HG03558 (cell line): ENCODE data around the gene TMEM11.
"Not testable (repeated sequence)": the region's sequence is repeated elsewhere in the genome, so short reads cannot be mapped to it uniquely, and the experiment has no call there.

Experiments used
- ATAC-seq: cut with Tn5 transposase; IDR thresholded peaks from one replicate; pipeline ENCODE4 v1.9.1; 2021; ENCODE audit warnings: moderate number of reproducible peaks; ENCODE audit not compliant: unreplicated experiment; ENCODE audit errors: extremely low read depth

Gene TMEM11

DNA sequence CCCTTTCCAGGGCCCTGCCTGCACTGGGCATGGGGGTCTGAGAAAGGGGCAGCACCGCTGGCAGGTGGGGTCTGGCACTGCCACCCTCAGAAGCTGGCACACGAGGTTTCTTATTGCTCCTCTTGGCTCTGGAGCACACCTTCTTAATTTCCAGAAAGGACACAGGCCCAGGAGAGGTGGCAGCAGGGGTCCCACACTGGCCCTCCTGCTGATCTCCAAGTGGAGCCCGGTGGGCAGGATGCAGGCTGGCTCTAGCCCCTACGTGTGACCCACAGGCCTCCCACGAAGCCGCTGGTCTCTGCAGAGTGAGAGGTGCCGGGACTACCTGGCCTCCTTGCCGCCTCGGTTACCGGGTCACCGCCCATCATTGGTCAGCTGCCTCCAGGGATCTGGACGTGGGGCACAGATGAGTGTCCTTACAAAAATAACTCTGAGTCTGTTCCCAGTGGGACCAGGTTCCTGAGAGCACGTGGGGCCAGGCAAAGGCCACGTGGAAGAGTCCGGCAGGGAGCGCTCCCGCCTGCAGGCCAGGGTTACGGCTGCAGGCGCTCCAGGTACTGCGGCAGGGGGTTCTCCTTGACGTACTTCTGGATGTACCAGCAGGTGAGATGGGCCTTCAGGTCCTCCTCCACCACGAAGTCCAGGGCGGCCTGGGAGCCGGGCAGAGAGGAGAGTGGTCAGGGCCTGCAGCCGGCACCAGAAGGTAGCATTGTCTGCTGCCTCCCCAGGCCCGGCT is 29.0 kb upstream of the TMEM11 start:
- no peak for ATAC-seq

DNA sequence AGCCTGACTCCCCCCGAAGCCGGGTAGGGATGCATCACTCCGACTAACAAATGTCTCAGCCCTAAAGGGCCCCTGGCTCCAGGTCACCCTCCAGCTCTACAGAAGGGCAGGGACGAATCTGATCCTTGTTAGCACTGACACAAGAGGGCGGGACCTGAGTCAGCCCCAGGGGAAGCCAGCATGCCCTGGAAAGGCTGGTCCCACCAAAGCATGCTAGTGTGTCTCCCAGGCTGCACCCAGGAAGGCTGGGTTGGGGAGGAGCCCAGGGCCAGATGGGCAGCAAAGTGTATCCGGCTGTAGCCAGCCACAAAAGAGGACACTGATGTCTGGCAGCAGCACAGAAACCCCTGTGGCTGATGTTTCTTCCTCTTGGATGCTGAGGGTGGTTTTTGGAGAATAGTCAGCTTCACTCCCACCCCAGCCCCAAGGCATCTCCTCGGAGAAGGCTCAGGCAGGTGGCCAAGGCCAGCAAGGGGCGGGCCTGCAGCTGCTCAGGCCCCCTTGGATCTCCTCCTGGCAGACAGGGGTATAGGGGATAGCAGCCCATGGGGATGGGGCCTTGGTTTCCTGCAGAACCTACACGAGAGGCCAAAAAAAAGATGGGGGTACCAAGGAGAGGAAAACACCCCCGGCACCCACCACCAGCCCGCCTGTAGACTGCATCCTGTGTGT is 28.2 kb upstream of the TMEM11 start:
- no peak for ATAC-seq

DNA sequence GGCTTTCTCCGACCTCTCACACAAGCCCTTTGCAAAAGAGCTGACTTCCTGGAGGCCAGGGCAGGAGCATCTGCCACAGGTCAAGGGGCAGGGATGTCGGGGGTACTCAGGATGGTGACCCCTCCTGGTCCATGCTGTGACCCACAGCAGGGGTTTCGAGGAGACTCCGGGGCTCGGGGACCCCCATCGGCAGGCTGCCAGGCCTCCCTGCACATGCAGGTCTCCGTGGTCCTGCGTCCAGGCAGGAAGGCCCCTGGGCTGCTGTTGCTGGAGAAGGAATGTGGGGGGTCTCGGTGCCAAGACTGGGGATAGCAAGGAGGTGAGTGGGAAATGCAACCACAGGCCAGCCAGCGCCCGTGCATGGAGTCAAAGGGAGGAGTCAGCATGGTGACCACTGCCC is 27.6 kb upstream of the TMEM11 start:
- no peak for ATAC-seq

DNA sequence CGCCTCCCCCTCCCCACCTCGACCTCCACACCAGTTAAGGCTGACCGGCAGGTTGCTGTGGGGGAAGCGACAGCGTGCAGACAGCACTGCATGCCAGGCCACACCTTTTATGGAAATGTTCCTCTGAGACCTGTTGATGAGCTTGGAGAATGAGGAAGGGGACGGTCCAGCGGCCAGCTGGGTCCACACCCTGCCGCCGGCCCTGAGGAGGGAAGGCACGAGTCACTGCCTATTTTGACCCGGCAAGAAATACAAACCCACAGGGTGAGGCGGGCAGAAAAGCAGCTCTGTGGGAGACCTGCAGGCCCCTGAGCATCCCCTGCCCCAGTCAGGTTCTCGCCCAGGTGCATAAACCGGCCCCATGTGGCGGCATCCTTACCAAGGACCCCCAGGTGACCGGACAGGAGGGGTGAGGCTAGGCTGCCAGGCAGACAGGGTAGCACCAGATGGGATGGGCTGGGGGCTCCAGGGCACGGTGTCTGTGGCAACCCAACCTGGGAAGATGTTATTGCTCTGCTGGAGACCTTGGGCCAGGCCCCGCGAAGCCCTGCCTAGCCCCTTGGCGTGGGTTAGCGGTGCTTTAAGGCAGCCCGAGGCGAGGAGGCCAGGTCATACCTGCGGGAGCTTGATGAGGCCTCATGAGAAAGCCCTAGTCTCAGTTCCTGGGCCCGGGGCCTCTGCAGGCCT is 26.6 kb upstream of the TMEM11 start:
- no peak for ATAC-seq

DNA sequence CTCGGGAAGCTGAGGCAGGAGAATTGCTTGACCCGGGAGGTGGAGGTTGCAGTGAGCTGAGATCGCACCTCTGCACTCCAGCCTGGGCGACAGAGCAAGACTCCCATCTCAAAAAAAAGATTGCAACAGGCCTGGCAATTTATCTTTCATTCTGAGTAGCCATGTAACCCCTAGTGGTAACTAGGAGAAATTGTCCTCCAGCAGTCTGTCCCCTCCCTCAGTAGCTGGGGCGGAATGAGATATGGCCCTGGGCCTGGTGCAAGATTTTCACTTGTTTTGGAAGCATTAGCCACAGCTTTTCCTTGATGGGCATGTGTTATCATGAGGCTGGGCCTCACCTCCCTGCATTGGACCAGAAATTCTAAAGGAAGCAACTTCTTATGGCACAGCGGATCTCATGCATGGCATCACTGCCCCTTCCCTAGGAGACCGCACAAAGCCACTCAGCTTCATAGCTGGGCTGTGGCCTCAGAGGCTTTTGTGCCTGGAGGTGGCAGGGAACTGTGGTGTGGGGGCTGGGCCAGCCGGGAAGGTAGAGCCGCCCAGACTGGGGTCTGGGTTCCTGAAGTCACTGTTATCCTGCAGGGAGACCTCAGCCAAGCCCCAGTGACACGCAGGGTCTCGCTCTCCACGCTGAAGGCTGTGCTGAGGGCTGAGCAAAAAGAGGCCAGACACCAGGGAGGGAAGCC is 25.9 kb upstream of the TMEM11 start:
- ATAC-seq = no peak

DNA sequence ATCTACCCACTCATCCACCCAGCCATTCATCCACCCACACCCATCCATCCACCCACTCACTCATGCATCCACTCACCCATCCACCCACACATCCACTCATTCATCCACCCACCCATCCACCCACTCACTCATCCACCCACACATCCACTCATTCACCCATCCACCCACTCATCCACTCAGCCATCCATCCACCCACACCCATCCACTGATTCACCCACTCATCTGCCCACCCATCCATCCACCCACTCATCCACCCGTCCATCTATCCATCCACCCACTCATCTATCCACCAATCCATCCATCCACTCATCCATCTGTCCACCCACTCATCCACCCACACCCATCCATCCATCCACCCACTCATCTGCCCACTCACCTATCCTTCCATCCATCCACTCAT is 22.0 kb upstream of the TMEM11 start:
- ATAC-seq = no peak

DNA sequence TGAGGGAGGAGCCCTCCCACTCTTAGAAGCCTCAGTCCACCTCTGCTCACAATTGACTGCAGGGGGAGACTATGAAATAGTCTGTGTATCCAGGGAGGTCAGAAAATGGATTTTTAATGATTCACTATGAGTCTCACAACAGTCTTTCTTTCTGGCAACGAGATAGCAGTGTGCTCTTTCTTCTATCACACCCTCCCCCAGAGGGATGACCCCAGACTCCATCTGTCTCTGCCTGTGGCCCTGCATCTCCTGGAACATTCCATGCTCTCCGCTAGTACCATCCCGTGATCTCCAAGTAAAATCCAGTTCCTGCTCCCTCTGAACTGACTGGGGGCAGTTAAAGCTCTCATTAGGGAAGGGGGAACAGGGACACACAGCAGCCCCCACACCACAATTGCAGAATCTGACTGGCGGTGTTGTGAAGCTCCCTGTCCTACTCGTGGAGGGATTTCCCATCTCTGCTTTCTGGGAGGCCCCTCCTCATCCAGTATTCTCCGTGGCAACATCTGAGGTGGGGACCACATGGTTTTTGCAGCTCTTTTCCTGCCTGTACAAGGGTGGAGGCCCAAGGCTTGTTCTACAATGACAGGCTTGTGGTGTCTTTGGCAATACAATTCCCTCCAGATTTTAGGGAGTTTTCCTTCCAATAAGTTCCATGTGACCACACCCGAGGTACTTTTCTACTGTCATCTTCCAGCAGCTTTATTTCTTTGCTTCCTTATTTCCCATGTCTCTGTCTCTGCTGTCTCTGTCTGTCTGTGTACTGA is 19.8 kb upstream of the TMEM11 start:
- ATAC-seq = no peak

DNA sequence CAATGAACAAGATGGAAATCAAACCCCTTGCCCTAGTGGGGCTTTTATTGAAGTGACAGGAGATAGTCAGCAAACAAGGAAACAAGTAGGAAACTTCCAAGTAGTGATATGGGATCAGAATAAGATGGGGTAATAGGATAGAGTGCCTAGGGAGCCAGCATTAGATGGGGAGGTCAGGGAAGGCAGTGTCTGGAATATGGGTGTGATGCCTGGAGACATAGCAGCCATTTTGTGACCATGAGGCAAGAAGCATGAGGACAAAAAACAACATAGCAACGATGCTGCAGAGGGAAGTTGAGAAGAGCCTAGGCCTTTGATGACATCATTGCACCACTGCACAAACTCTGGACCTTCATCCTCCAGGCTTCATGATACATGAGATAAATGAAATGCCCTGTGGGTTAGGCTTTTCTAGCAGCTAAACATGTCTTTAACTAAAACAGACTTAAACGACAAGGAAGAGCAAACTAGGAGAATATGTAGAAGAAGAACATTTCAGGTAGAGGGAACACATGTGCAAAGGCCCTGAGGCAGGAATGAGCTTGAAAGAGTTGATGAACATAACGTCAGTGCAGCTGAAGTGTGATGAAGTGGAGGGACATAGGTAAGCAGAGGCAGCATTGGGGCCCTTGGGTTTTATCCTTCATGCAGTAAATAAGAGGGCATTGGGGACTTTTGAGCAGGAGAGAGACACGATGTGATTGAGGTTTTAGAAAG is 18.2 kb upstream of the TMEM11 start:
- no peak for ATAC-seq

DNA sequence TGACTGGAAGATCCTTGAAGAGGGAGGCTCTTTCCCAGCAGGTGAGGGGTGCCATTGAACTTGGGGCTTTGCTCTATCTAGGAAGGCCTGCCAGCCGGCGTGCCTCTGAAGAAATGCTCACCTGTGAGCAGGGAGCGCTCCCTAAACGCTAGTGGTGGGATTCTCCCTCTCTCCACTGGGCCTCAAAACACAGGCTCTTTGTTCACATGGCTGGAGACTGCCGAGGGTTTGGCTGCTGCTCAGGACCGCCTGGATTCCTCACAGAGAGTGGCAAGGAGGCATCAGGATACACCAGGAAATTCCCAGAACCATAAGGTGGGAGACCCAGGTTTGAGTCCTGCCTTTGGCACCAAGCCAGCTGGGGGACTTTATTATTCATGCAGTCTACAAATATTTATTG is 17.6 kb upstream of the TMEM11 start:
- no peak for ATAC-seq

DNA sequence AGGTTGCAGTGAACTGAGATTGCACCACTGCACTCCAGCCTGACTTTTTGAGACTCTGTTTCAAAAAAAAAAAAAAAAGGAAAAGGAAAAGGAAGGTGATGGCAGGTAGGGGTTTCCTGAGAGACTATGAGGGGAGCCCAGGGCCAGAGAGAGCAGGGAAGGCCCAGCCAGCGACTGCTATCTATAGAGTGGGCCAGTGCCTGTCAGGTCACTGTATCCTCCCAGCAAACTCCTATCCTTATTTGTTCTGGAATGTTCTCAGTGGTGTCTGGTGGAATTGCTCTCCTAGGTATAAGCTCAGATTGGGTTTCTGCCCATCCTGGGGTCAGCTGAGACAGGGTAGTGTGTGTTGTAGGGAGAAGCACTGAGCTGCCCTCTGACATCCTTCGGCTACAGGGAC is 14.9 kb upstream of the TMEM11 start:
- no peak for ATAC-seq

DNA sequence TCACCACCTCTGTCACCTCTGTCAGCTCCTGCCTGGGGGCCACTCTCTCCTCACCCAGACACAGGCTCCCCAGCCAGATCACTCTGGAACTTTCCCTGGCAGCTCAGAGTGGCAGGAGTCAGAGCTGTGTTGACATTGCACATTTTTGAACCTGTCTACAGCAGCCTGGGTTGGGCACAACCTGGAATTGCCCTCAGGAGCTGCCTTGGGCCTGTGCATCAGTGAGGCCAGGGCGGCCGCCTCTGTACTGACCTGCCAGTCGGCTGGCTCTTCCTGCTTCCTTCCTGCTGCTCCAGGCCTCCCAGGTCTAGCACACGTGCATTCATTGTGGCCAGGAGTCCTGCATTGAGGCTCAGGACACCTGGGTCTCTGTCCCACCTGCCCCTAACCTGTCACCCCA is 14.2 kb upstream of the TMEM11 start:
- no peak for ATAC-seq

DNA sequence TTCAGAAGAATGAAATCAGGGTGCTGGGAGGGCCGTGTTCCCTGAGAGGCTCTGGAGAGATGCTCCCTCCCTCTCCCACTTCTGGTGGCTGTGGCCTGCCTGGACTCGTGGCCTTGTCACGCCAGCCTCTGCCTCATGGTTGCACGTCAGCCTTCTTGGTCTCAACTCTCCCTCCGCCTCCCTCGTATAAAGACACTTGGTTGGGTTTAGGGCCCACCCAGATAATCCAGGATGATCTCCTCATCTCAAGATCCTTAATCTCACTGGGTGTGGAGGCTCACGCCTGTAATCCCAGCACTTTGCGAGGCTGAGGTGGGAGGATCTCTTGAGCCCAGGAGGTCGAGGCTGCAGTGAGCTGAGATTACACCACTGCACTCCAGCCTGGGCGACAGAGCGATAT is 13.3 kb upstream of the TMEM11 start:
- ATAC-seq = not testable (repeated sequence)

DNA sequence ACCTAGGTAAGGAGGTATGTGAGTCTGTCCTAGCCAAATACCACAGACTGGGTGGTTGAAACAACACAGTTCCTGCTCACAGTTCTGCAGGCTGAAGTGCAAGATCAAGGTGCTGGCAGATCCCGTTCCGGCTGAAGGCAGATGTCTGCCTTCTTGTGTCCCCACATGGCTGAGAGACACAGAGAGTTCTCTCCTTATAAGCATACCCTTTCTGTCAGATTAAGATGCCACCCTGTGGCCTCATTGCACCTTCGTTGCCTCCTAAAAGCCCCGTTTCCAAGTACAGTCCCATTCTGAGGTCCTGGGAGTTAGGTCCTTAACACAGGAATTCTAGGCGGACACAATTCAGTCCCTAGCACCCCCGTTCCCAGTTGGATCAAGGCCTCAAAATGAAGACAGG is 9.1 kb upstream of the TMEM11 start:
- no peak for ATAC-seq

DNA sequence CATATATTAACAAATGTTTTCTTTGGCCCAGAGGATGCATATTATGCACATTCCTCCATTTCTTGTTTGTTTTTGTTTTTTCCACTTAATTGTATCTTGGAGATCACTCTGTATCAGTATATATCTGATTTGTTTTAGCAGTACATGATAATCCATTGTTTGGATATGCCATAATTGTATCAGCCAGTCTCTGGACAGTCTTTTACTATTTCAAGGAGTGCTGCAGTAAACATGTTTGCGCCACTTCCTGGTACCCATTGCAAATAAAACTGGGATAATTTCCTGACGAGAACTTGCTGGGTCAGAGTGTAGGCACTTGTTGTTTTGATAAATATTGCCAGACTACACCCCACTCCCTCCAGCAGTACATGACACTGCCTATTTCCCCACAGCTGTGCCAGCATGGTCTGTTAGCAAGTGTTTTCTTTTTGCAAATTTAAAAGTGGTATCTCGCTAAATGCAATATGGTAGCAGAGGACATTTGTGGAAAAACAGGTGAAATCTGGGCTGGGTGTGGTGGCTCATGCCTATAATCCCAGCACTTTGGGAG is 4.9 kb upstream of the TMEM11 start:
- no peak for ATAC-seq

DNA sequence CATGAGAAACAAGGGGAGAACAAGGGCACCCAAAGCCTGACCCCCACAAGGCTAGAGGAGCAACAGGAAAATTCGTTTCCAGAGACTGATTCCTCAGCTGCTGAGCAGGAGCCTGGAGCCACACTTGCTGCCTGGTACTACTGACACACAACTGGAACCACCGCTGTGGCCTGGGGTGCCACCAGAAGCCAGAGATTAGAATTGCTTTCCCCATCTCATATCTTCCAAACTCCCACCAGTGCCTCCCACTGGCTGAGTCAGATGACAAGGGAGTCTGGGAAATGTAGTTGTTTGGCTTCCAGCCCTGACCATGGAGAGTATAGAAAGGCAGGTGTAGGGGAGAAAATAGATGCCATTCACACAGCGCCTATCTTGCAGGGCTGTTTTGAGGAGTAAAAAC is 4.1 kb upstream of the TMEM11 start:
- ATAC-seq = no peak

DNA sequence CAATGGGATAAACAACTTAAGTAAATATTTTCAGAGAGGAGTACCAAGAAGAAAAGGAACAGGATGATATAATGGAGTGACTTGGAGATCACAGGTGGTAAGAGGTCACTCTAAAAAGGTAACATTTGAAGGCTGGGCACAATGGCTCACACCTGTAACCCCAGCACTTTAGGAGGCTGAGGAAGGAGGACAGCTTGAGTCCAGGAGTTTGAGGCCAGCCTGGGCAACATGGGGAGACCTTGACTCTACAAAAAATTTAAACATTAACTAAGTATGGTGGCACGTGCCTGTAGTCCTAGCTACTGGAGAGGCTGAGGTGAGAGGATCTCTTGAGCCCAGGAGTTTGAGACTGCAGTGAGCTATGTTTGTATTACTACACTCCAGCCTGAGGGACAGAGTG is 3.4 kb upstream of the TMEM11 start:
- ATAC-seq = no peak

DNA sequence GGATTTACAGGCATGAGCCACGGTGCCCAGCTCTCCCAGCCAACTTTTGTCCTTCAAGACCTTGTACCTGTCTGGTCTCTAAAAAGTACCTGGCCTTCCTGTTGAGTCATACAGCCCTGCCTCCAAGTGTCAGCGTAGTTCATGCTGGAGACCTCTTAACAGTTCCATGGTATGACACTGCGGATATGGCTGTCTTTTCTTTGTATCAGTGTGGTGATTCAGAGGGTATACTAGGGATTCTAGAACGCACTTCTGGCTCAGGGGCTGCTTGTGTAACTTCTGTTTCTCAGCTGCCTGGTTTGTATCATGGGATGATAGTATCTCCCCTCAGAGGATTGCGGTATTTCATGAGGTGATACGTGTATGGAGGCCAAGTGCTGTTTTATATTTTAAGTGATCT is 2.0 kb upstream of the TMEM11 start:
- no peak for ATAC-seq

DNA sequence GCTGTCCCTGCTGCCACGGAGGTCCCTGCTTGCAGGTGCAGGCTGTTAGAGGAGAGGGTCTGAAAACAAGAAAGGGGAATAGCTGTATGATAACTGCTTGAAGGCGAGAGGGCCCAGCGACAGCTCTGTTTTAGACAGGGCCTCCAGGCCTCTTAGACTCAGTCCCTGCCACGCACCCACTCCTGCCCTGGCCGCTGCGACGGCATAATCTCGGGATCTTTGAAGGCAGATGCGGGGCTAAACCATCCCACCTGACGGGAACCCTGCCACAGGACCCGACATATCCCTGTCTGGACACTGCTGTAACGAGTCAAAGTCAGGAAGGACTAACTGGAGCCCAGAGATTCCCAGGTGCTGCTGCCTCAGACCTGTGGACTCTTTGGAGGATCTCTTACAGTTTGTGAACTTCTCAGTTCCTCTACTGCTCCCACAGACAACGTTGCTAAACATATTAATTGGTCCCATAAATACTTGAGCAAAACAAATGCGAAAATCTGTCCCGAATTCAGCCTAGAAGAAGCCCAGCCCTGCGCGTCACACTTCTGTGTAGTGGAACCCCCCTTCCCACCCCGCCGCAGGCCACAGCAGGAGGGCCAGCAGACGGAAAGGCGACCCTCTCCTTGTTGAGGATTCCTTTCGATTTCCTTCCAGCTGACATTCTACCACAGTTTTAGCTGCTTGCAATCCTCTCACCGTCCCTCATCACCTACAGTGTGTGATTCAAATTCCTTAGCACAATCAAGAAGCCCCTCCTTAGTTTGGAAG is 998 bp upstream of the TMEM11 start:
- ATAC-seq = no peak

DNA sequence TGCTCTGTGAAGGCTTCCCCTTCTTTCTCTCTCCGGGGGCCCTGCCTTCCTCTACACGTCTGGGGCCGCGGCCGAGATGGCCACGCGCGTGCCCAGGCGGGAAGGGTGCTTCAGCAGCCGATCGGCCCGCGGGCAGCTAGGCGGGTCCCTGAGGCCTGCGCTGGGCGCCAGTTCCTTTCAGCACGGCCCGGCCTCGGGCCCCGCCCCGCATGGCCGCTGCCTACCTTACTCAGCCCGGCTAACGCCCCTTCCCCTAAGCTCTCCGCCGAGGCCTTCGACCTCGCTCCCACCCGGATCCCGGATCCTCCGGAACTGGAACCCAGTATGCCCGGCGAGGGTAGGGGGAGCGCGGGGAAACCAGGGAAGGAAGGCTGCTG is 335 bp downstream of the TMEM11 start:
- ATAC-seq = peak; percentile 8
